GM21717 (cell line): ENCODE results near the gene SVBP.
A peak's percentile ranks its signal among the peaks of the same experiment; 100 is the strongest.

Source experiments
- ATAC-seq: cut with Tn5 transposase; IDR thresholded peaks from one replicate; pipeline ENCODE4 v1.9.1; 2021; ENCODE audit warnings: mild to moderate bottlenecking, moderate library complexity; ENCODE audit not compliant: unreplicated experiment

Gene SVBP

DNA sequence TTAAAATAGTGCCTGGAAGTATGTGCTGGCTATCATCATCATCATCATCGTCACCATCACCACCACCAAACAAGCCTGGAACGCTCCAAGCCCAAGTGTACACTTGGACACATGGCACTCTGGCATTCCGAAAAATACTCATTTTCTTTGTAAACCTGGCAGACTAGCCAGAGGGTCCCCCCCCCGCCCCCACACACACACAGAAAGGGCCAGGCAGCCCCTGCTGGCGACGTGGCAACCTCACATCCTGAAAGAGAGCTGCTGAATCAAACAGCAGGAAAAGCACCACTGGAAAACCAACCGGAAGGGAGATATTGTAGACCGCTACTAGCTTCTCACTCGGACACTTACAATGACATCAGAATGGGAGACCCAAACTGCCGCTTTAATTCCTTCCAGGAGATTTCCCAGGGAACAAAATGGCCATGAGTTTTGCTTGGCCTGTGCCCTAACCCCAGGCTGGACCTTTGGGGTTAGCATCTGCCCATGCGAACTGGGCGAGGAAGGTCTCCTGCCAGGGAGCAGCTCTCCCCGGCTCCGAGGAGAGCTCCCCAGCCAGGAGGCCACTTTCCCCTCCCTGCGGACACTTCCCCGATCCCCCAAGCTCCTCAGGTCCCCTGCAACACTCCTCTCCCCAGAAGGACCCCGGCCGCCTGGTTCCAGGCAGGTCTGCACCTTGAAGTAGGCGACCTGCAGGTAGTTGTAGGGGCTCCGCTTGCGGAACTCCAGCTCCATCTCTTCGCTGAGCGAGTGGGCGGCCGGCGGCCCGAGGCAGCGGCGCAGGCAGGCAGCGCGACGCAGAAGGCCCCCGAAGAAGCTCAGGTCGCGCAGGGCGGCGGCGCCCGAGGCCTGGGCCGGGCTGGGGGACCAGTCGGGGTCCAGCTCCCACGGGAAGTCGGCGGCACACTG is 51.1 kb downstream of the SVBP start:
- ATAC-seq = peak; percentile 21

DNA sequence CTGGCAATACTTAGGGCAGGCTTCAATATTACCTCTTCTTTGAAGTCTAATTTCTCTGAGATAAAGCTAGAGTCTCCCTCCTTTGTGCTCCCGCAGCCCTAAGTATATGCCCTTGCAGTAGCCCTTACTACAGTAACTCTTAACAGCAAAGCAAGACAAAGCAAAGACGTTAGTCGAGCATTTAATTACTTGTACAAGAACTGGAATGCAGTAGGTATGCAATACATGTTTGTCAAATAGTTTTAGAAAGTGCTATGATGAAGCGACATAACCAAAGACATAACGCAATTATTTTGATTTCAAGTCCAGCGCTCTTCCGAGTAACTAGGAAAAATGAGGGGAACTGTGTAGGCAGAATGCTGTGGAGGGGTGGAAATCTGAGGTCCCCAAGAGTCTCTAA is 51.9 kb downstream of the SVBP start:
- ATAC-seq = no peak

DNA sequence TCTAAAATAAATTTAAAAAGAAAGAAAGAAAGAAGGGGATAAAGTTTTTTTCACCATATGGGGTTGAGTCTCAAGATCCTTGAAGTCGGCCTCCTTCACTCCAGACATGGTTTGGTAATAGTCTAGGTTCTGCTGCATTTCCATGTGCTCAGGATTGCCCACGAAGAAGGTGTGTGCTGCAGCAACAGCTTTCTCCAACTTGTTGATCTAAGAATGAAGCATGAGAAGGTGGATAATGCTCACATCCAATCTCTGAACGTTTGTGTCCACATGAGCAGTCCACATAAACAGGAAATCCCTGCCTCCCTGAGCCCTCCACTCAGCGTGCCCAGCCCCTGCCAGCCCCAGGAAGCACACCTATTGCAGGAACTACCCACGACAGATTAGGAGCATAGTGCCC is 54.9 kb downstream of the SVBP start:
- no peak for ATAC-seq

DNA sequence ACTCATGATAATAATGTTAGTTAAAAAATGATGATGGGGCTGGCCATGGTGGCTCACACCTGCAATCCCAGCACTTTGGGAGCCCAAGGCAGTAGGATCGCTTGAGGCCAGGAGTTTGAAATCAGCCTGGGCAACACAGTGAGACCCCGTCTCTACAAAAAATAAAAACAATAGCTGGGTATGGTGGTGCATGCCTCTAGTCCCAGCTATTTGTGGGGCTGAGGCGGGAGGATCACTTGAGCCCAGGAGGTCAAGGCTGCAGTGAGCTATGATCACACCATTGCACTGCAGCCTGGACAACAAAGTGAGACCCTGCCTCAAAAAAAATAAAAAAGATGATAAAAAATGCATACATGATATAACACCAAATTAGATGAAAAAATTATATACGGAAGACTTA is 55.6 kb downstream of the SVBP start:
- no peak for ATAC-seq

DNA sequence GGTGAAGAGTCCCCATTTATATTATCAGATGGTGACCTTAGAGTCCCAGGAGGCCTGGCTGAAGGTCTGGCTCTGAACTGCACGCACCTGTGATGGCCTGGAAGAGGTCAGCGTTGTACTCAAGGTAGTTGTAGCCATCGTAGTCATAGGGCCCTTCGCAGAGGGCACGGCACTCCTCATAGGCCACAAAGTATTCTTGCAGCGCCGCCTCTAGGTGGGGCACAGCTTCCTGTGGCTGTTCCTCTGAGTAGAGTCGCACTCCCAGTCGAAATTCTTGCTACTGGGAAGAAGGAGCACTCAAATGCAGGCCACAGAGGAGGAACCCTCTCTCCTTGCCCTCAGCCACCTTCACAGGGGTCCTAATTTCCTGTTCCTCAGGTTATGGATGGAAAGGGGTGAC is 58.1 kb downstream of the SVBP start:
- ATAC-seq = no peak

DNA sequence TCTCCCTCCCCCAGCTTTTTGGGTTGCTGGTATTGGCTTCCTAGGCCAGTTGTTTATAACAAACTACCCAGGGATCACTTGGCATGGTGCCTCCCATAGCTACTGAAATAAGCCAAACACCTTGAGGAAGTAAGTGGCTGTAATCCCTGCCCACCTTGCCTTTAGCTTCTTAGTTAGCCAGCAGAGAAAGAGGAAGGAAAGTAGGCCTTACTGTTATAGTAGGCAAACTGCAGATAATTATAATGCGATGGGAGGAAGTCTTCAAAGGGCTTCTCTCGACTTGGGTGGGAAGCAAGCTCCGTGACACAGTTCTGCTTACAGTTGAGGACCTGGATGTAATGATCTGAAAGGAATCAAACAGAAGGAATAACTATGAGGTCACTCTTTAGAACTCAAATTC is 58.6 kb downstream of the SVBP start:
- ATAC-seq = no peak

- no peak for ATAC-seq
These were observed 59.3 kb downstream of the SVBP start for GRCh38 chr1:42757892-42758275.
